ENCODE data around the gene ZNF837.

GRCh38 chr19:58407658-58408151 lies 26.9 kb upstream of the ZNF837 start:
- TF ChIP-seq CTCF (IDR thresholded peaks at IDR 0.05; ENCODE audit: poor library complexity) (no peak), EZH2phosphoT487 (IDR thresholded peaks at IDR 0.05; ENCODE audit: low read depth, severe bottlenecking, unreplicated experiment) (no peak), EZH2 (IDR thresholded peaks at IDR 0.05; ENCODE audit: borderline replicate concordance) (no peak)

Data from hepatocyte (in vitro differentiated cells).